VCaP (cell line): ENCODE results near the gene MMP23B.
"Not testable (repeated sequence)": the region's sequence is repeated elsewhere in the genome, so short reads cannot be mapped to it uniquely, and the experiment has no call there.

Source experiments
- H3K27ac ChIP-seq: fragments of 450-650 bp; 2 replicates; pipeline ENCODE4 v1.5.1; 2017
- TF ChIP-seq, protein P1 (sequence below): fragments of 450-650 bp; conservative IDR thresholded peaks from 2 replicates; pipeline ENCODE4 v1.5.1; 2017; ENCODE audit warnings: mild to moderate bottlenecking, moderate library complexity

The MMP23B gene

DNA sequence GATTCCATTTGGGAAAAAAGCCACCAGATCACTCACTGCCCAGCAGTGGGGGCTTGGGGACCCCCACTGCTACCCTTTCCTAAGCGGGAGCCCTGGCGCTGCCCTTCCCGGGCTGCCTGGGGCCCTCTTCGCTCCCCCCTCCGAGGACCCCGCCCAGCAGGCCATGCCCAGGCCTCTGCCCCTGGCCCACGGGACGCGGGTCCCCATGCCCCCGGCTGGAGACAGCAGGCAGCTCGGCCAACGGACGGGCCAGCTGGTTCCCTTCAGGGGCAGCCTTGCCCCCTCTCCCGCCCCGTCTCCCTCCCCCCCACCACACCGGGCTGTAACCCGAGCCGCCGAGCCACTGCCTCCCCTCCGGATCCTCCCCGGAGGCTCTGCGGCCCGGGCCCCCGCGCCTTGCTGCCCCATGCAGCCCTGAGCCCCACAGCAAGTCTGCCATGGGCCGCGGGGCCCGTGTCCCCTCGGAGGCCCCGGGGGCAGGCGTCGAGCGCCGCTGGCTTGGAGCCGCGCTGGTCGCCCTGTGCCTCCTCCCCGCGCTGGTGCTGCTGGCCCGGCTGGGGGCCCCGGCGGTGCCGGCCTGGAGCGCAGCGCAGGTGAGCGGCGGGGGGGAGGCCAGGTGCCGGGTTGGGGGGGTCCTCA, at the start of gene MMP23B:
MMP23B (plus strand) TSS at position 392 of the 639 bp plus-strand sequence; CDS start at position 438, 46 bp downstream.
- TF ChIP-seq, protein P1, sequence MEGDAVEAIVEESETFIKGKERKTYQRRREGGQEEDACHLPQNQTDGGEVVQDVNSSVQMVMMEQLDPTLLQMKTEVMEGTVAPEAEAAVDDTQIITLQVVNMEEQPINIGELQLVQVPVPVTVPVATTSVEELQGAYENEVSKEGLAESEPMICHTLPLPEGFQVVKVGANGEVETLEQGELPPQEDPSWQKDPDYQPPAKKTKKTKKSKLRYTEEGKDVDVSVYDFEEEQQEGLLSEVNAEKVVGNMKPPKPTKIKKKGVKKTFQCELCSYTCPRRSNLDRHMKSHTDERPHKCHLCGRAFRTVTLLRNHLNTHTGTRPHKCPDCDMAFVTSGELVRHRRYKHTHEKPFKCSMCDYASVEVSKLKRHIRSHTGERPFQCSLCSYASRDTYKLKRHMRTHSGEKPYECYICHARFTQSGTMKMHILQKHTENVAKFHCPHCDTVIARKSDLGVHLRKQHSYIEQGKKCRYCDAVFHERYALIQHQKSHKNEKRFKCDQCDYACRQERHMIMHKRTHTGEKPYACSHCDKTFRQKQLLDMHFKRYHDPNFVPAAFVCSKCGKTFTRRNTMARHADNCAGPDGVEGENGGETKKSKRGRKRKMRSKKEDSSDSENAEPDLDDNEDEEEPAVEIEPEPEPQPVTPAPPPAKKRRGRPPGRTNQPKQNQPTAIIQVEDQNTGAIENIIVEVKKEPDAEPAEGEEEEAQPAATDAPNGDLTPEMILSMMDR, result no peak
- H3K27ac ChIP-seq, result no peak within 1 kb of the TSS

DNA sequence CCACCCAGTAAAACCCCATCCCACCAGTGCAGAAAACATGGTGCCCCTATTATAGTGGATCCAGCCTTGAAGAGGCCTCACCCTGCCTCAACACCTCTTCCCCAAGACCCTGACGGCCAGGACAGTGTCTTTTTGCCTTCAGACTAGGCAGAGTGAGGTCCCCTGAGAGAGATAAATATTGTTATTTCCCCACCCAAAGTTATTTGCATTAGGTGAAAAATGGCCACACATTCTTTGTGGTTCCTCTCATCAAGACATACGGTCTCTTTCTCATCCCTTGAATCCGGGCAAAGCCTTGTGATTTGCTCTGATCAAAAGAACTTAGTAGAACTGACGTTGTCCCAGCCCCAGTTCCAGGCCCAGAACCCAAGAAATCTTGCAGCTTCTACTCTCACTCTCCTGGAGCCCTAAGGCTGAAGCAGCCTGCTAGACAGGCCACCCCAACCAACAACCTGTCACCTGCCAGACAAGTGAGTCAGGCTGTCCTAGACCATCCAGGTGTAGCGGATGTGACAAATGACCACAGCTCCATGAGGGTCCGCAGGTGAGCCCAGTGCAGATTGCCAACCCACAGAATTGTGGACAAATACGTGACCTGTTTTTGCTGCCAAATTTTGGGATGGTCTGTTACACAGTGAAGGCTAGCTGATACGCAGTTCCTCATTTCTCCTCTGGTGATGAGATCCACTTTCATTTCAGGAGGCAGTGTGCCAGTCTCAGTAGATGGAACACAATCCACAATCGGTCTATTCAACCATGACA, 49.2 kb upstream of the MMP23B start:
- TF ChIP-seq, protein P1, result no peak
- H3K27ac ChIP-seq, result no peak overlapping the region

DNA sequence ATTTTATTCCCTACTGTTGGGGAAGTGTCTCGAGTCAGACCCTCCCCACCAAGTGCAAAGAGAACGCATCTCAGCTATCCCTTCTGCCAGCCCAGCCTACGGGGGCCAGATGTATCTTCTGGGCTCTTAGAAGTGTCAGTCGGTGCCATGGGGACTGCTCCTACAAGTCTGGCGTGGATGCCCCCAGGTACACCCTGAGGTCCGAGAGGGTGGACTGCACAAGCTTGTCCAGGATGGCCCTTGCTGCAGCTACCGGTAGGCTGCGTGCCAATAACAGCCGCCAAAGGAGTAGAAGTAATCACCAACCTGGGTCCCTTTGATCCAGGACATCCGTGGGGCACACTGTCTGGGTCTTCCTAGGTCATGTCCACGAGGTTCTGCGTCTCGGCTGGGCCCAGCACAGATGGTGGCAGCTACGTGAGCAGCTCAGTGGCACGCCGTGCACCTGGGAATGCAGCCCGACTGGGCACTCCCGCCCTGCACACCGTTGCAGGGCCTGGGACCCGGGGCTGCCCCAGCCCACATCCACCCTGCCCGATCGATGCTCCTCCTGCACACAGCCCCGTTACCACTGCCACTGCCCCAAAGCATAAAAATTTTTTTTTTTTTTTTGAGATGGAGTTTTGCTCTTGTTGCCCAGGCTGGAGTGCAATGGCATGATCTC, 48.5 kb upstream of the MMP23B start:
- no peak overlapping the region for H3K27ac ChIP-seq
- TF ChIP-seq, protein P1, result no peak

DNA sequence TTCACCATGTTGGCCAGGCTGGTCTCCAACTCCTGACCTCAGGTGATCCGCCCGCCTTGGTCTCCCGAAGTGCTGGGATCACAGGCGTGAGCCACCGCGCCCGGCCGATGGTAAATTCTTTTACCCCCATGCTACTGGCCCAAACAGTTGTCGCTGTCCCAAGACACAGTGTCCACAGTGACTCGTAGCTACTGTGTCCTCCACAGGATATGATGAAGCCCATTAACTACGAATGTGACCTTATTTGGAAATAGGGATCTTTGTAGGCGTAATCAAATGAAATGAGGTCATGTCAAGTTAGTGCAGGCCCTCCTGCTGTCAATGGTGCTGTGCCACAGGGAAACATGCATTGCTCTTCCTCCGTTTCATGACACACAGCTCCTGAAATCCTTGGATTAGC, 40.5 kb upstream of the MMP23B start:
- H3K27ac ChIP-seq, result no peak overlapping the region
- TF ChIP-seq, protein P1, result no peak

DNA sequence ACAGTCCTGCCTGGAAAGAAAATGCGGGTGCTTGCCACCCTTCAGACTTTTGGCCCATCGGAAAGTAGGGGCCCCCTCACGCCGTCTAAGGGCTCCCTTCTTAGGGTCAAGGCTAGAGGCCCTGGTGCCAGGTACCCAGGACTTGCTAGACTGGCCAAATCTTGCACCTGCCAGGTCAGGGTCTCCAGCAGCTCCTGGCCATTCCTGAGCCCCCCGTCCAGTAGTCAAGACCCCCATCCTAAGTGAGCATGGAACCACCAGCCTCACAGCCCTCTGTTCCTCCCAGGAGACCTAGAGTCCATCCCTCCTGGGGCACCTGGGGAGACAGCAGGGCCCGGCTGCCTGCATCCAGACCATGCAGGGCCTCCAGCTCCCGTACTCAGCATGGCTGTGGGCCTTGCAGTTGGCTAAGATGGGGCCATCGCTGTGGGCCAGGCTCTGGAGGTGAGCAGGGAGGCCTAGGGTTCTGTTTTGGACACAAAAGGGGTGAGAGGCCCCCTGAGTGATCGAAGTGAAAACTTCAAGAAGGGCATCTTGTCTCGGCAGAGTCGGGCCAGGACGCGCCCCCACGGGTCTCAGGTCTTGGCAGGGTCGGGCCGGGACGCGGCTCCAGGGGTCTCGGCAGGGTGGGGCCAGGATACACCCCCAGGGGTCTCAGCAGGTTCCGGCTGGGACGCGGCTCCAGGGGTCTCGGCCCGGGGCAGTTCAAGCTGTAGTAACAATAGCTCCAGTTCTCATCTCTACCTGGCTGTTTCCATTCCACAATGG, 38.0 kb upstream of the MMP23B start:
- H3K27ac ChIP-seq, result no peak overlapping the region
- TF ChIP-seq, protein P1, result no peak

DNA sequence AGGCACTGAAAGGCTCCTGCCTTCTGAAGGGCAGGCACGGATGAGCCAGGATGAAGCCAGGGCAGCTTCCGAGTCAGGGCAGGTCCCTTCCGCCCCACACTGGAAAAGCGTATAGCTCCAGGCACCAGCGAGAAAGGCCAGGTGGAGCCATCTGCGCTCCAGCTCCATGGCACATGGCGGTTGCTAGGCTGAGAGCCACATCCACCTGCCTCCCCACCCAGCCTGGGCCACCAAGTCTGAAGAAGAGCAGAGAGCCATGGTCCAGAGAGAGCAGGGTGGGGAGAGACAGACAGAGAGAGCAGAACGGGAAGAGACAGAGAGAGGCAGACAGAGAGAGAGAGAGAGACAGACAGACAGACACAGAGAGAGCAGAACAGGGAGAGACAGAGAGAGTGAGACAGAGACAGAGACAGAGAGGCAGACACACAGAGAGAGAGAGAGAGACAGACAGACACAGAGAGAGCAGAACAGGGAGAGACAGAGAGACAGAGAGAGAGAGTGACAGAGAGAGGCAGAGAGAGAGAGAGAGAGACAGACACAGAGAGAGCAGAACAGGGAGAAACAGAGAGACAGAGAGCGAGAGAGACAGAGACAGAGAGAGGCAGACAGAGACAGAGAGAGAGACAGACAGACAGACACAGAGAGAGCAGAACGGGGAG, 37.2 kb upstream of the MMP23B start:
- H3K27ac ChIP-seq, result no peak overlapping the region
- TF ChIP-seq, protein P1, result no peak

DNA sequence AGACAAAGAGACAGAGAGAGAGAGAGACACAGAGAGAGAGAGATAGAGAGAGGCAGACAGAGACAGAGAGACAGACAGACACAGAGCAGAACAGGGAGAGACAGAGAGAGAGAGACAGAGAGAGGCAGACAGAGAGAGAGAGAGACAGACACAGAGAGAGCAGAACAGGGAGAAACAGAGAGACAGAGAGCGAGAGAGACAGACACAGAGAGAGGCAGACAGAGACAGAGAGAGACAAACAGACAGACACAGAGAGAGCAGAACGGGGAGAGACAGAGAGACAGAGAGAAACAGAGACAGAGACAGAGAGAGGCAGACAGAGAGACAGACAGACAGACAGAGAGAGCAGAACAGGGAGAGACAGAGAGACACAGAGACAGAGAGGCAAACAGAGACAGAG, 36.6 kb upstream of the MMP23B start:
- H3K27ac ChIP-seq, result not testable (repeated sequence)
